ENCODE results near the gene TSSC4. TPM values are rescaled to one million over a fixed set of nuclear protein-coding genes. Genes with fewer than 3 reads are reported as not detected.

Gene TSSC4
- total RNA-seq, 2 experiments from 2014 or later = 46.9 to 54.2 TPM

- Mint-ChIP-seq H3K4me1 (peaks cover 12% of the 10 kb centered on the region), H3K9me3 (no peaks in the 10 kb centered on the region), H3K27ac (peak overlapping the region; percentile 83), H3K4me3 (peak overlapping the region; percentile 95), H3K27me3 (no peaks in the 10 kb centered on the region), H3K36me3 (peaks cover 2% of the 10 kb centered on the region)
- no peak for DNase-seq
Measured at GRCh38 chr11:2398664-2399355, 1.7 kb upstream of the TSSC4 start.

- H3K9me3 Mint-ChIP-seq = no peaks in the 10 kb centered on the region
- H3K36me3 Mint-ChIP-seq = peaks cover 2% of the 10 kb centered on the region
- H3K4me3 Mint-ChIP-seq = peak overlapping the region; percentile 95
- peaks cover 12% of the 10 kb centered on the region for H3K4me1 Mint-ChIP-seq
- no peak for DNase-seq
- peak overlapping the region; percentile 67 for H3K27ac Mint-ChIP-seq
- H3K27me3 Mint-ChIP-seq = no peaks in the 10 kb centered on the region
Measured at GRCh38 chr11:2399488-2400068, 972 bp upstream of the TSSC4 start.

GRCh38 chr11:2400762-2401435 is 349 bp downstream of the TSSC4 start:
- no peak for DNase-seq
- Mint-ChIP-seq H3K27ac (peak overlapping the region; percentile 82), H3K36me3 (peaks cover 2% of the 10 kb centered on the region), H3K4me3 (peak overlapping the region; percentile 95), H3K4me1 (peaks cover 12% of the 10 kb centered on the region), H3K9me3 (no peaks in the 10 kb centered on the region), H3K27me3 (no peaks in the 10 kb centered on the region)

GRCh38 chr11:2401436-2401984 is 960 bp downstream of the TSSC4 start:
- DNase-seq = no peak
- H3K4me1 Mint-ChIP-seq = peaks cover 12% of the 10 kb centered on the region
- peak overlapping the region; percentile 95 for H3K4me3 Mint-ChIP-seq
- H3K27me3 Mint-ChIP-seq = no peaks in the 10 kb centered on the region
- H3K9me3 Mint-ChIP-seq = no peaks in the 10 kb centered on the region
- peak overlapping the region; percentile 82 for H3K27ac Mint-ChIP-seq
- peaks cover 2% of the 10 kb centered on the region for H3K36me3 Mint-ChIP-seq

- Mint-ChIP-seq H3K36me3 (peaks cover 1% of the 10 kb centered on the region), H3K9me3 (no peaks in the 10 kb centered on the region), H3K27me3 (no peaks in the 10 kb centered on the region), H3K4me1 (peaks cover 12% of the 10 kb centered on the region), H3K27ac (no peak overlapping the region), H3K4me3 (peak overlapping the region; percentile 95)
- no peak for DNase-seq
Measured at GRCh38 chr11:2402106-2402505, 1.6 kb downstream of the TSSC4 start.

- H3K27me3 Mint-ChIP-seq = no peaks in the 10 kb centered on the region
- H3K27ac Mint-ChIP-seq = no peak overlapping the region
- no peak for DNase-seq
- H3K4me1 Mint-ChIP-seq = peaks cover 12% of the 10 kb centered on the region
- no peak overlapping the region for H3K4me3 Mint-ChIP-seq
- H3K9me3 Mint-ChIP-seq = no peaks in the 10 kb centered on the region
- H3K36me3 Mint-ChIP-seq = no peaks in the 10 kb centered on the region
Measured at GRCh38 chr11:2402890-2403645, 2.5 kb downstream of the TSSC4 start.

- Mint-ChIP-seq H3K4me1 (peaks cover 11% of the 10 kb centered on the region), H3K27me3 (no peaks in the 10 kb centered on the region), H3K27ac (no peak overlapping the region)
Measured at GRCh38 chr11:2404735-2405196, 4.2 kb downstream of the TSSC4 start.

GRCh38 chr11:2406451-2406850 is 5.9 kb downstream of the TSSC4 start:
- no peak for DNase-seq
- Mint-ChIP-seq H3K36me3 (no peaks in the 10 kb centered on the region), H3K4me3 (no peak overlapping the region), H3K4me1 (peaks cover 9% of the 10 kb centered on the region), H3K27me3 (no peaks in the 10 kb centered on the region), H3K9me3 (no peaks in the 10 kb centered on the region), H3K27ac (no peak overlapping the region)

More at GRCh38 chr11:2404735-2405196, 4.2 kb downstream of the TSSC4 start:
- Mint-ChIP-seq H3K36me3 (no peaks in the 10 kb centered on the region), H3K9me3 (no peaks in the 10 kb centered on the region), H3K4me3 (no peak overlapping the region)
- DNase-seq = no peak

- no peak overlapping the region for H3K4me3 Mint-ChIP-seq
- H3K27me3 Mint-ChIP-seq = no peaks in the 10 kb centered on the region
- DNase-seq = no peak
- peaks cover 6% of the 10 kb centered on the region for H3K4me1 Mint-ChIP-seq
- no peaks in the 10 kb centered on the region for H3K9me3 Mint-ChIP-seq
- H3K36me3 Mint-ChIP-seq = no peaks in the 10 kb centered on the region
- H3K27ac Mint-ChIP-seq = no peak overlapping the region
Measured at GRCh38 chr11:2406878-2407410, 6.4 kb downstream of the TSSC4 start.

- no peak for DNase-seq
- Mint-ChIP-seq H3K4me3 (no peak overlapping the region), H3K9me3 (no peaks in the 10 kb centered on the region), H3K4me1 (no peaks in the 10 kb centered on the region), H3K27me3 (no peaks in the 10 kb centered on the region), H3K27ac (no peak overlapping the region), H3K36me3 (no peaks in the 10 kb centered on the region)
Measured at GRCh38 chr11:2408671-2409070, 8.1 kb downstream of the TSSC4 start.

GRCh38 chr11:2409126-2409525 is 8.6 kb downstream of the TSSC4 start:
- no peaks in the 10 kb centered on the region for H3K36me3 Mint-ChIP-seq
- H3K9me3 Mint-ChIP-seq = no peaks in the 10 kb centered on the region
- no peak for DNase-seq
- no peak overlapping the region for H3K27ac Mint-ChIP-seq
- no peaks in the 10 kb centered on the region for H3K4me1 Mint-ChIP-seq
- H3K27me3 Mint-ChIP-seq = no peaks in the 10 kb centered on the region
- no peak overlapping the region for H3K4me3 Mint-ChIP-seq

- Mint-ChIP-seq H3K36me3 (no peaks in the 10 kb centered on the region), H3K27me3 (no peaks in the 10 kb centered on the region), H3K4me3 (no peak overlapping the region)
Measured at GRCh38 chr11:2409611-2410468, 9.3 kb downstream of the TSSC4 start.

GRCh38 chr11:2410616-2411015 is 10.1 kb downstream of the TSSC4 start:
- no peak overlapping the region for H3K27ac Mint-ChIP-seq
- no peak overlapping the region for H3K4me3 Mint-ChIP-seq

More at GRCh38 chr11:2409611-2410468, 9.3 kb downstream of the TSSC4 start:
- no peak for DNase-seq
- no peaks in the 10 kb centered on the region for H3K4me1 Mint-ChIP-seq
- no peaks in the 10 kb centered on the region for H3K9me3 Mint-ChIP-seq
- no peak overlapping the region for H3K27ac Mint-ChIP-seq

More at GRCh38 chr11:2410616-2411015, 10.1 kb downstream of the TSSC4 start:
- H3K4me1 Mint-ChIP-seq = no peaks in the 10 kb centered on the region
- DNase-seq = no peak
- H3K9me3 Mint-ChIP-seq = no peaks in the 10 kb centered on the region
- H3K27me3 Mint-ChIP-seq = peaks cover 3% of the 10 kb centered on the region
- H3K36me3 Mint-ChIP-seq = no peaks in the 10 kb centered on the region

All from activated naive CD8-positive, alpha-beta T cell treated with anti-CD3 and anti-CD28 coated beads for 36 hours (primary cell).